ENCODE results near the gene SLC7A11. TPM values are rescaled to one million over a fixed set of nuclear protein-coding genes. Genes with fewer than 3 reads are reported as not detected.
A peak's percentile ranks its signal among the peaks of the same experiment; 100 is the strongest.

SLC7A11 gene
- total RNA-seq, 1 donor from 2014 or later = 13.7 TPM

DNA sequence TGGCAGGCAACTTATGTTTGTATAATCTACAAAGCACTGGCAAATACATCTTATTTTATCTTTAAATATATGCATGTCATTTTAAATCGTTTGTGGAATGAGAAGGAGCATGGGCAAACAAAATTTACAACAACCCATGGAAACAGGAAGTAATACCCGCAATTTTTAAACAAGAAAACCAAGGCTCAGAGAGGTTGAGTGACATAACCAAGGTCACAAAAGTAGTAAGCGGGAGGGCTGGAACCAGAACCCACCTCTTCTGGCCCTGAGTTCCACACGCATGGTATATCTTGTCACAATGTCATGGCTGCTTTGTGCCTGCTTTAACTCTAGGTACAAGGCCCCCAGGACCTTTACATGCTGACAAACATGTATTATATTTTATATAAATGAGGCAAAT, 52.9 kb downstream of the SLC7A11 start:
- peaks cover 2% of the 10 kb centered on the region for H3K9me3 Mint-ChIP-seq

DNA sequence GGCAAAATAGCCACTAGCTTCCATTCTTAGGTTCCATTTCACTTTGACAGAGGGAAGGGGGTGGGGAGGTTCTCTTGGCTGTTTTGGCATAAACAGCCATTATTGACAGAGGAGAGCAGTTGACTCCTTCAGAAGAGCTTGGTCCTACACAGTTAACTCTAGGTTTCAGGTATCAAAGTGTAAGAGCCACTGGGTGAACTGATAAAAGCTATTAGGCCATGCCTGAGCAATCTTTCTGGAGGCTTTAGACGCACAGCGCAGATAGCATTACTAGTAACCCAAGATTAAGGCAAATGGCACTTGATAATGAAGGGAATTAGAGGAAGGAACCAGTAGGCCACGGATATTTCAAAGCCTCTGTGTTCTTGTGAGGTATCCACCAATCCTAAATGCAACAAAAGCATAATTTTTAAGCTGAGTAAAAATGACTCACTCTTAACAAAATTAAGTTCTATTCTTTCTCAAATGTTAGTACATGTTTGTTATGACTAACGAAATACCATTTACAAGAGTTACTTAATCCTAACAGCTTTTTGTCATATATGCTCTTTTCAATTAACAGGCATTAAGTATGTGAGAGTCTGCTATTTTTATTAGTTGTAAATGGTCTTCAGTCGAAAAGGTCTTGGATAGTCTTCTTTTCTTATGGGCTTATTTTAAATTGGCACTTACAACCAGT, 53.6 kb downstream of the SLC7A11 start:
- H3K27me3 Mint-ChIP-seq = no peaks in the 10 kb centered on the region
- no peak for DNase-seq (ENCODE audit: extremely low spot score, unreplicated experiment)
- no peaks in the 10 kb centered on the region for H3K36me3 Mint-ChIP-seq
- H3K4me3 Mint-ChIP-seq = no peak overlapping the region
- H3K4me1 Mint-ChIP-seq (ENCODE audit: unreplicated experiment) = peaks cover 26% of the 10 kb centered on the region
- no peaks in the 10 kb centered on the region for H3K9me3 Mint-ChIP-seq
- TF ChIP-seq, protein P1, sequence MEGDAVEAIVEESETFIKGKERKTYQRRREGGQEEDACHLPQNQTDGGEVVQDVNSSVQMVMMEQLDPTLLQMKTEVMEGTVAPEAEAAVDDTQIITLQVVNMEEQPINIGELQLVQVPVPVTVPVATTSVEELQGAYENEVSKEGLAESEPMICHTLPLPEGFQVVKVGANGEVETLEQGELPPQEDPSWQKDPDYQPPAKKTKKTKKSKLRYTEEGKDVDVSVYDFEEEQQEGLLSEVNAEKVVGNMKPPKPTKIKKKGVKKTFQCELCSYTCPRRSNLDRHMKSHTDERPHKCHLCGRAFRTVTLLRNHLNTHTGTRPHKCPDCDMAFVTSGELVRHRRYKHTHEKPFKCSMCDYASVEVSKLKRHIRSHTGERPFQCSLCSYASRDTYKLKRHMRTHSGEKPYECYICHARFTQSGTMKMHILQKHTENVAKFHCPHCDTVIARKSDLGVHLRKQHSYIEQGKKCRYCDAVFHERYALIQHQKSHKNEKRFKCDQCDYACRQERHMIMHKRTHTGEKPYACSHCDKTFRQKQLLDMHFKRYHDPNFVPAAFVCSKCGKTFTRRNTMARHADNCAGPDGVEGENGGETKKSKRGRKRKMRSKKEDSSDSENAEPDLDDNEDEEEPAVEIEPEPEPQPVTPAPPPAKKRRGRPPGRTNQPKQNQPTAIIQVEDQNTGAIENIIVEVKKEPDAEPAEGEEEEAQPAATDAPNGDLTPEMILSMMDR (conservative IDR thresholded peaks at IDR 0.05) = no peak
- no peak overlapping the region for H3K27ac Mint-ChIP-seq

More for the DNA sequence above, 52.9 kb downstream of the SLC7A11 start:
- peaks cover 28% of the 10 kb centered on the region for H3K4me1 Mint-ChIP-seq (ENCODE audit: unreplicated experiment)
- DNase-seq (ENCODE audit: extremely low spot score, unreplicated experiment) = no peak
- TF ChIP-seq, protein P1 (conservative IDR thresholded peaks at IDR 0.05) = no peak
- H3K27me3 Mint-ChIP-seq = no peaks in the 10 kb centered on the region
- H3K27ac Mint-ChIP-seq = no peak overlapping the region
- no peak overlapping the region for H3K4me3 Mint-ChIP-seq
- H3K36me3 Mint-ChIP-seq = no peaks in the 10 kb centered on the region

DNA sequence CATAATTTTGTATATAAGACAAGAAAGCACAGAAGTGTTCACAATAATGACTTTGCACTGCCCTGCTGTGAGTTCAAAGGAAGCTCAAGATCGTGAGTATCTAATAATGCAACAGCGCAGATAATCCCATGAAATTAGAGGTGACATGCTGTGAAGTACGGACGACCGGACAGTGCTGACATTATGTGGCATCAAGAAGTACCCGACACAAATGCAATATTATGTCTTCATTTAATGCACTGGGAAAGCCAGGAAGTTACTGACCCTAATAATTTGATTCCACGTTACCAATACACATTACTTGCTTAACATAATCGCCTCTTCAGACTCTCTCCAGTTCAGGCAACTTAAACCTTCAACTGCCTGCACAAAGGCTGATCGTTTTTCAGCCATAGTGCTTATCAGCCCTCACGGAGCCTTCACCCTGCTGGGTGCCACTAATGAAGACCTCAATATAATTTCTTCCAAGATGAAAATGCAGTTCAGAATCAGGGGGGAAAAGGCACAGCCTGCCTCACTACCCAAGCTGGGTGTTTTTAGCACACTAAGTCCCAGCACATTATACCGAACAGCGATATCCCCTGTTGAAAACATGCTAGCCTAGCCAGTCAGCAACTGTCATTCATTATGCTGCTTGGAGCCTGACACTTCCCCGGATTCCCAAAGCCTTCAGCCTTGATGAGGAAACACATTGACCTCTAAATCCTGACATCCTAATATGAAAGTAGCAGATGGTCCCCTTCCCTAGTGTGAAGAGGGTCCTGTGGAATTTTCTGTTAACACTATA, 56.1 kb downstream of the SLC7A11 start:
- TF ChIP-seq, protein P1 (conservative IDR thresholded peaks at IDR 0.05) = no peak
- Mint-ChIP-seq H3K27me3 (no peaks in the 10 kb centered on the region), H3K4me1 (ENCODE audit: unreplicated experiment) (peaks cover 37% of the 10 kb centered on the region), H3K27ac (no peak overlapping the region), H3K9me3 (no peaks in the 10 kb centered on the region), H3K36me3 (peaks cover 3% of the 10 kb centered on the region), H3K4me3 (peak overlapping the region; percentile 24)
- DNase-seq (ENCODE audit: extremely low spot score, unreplicated experiment) = no peak

DNA sequence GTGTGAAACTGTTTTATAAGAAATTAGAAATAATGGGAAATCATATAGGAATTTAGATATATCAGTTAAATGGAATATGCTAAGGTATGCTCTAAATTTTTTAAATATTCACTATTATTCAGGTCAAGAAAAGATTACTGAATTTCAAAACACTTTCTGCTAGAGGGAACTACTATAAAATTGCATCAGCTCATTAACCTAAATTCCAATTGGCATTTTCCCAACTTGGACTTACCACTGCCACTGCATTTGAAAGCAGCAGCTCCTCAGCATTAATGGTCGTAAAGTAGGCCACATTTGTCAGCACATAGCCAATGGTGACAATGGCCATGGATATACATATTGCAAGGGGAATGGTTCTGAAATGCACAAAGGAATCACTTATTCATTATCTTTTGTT, 57.3 kb downstream of the SLC7A11 start:
- no peak for DNase-seq (ENCODE audit: extremely low spot score, unreplicated experiment)
- peaks cover 8% of the 10 kb centered on the region for H3K36me3 Mint-ChIP-seq
- no peaks in the 10 kb centered on the region for H3K9me3 Mint-ChIP-seq
- TF ChIP-seq, protein P1 (conservative IDR thresholded peaks at IDR 0.05) = no peak
- H3K4me3 Mint-ChIP-seq = no peak overlapping the region
- H3K27ac Mint-ChIP-seq = no peak overlapping the region
- peaks cover 34% of the 10 kb centered on the region for H3K4me1 Mint-ChIP-seq (ENCODE audit: unreplicated experiment)
- no peaks in the 10 kb centered on the region for H3K27me3 Mint-ChIP-seq

DNA sequence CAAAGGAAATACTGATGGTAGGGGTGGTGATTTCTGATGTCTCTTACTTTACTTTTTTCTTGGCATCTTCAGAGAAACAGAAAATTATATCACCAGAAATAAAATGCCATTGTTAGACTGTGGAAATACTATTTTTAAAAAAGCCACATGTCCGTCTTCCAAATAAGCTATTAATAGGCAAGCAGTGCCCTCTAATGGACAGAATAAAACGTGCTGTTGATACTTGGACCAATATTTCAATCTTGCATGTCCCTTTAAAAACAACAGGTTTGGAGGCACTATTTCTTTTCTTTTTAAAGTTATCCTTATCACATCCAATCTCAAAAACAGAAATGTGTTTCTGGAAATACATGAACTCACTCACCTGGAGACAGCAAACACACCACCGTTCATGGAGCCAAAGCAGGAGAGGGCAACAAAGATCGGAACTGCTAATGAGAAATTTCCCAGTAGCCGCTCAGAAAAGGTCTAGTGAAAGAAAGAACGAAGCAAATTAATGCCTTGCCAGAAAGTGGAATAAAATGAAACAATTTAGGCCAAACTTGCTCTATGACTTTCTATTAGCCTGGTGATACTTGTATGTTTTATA, 59.2 kb downstream of the SLC7A11 start:
- peaks cover 34% of the 10 kb centered on the region for H3K4me1 Mint-ChIP-seq (ENCODE audit: unreplicated experiment)
- H3K4me3 Mint-ChIP-seq = no peak overlapping the region
- TF ChIP-seq, protein P1 (conservative IDR thresholded peaks at IDR 0.05) = peak; percentile 86
- DNase-seq (ENCODE audit: extremely low spot score, unreplicated experiment) = no peak
- no peak overlapping the region for H3K27ac Mint-ChIP-seq
- no peaks in the 10 kb centered on the region for H3K9me3 Mint-ChIP-seq
- H3K36me3 Mint-ChIP-seq = peaks cover 15% of the 10 kb centered on the region
- no peaks in the 10 kb centered on the region for H3K27me3 Mint-ChIP-seq
